Activated T-cell treated with anti-CD3 and anti-CD28 coated beads for 48 hours (primary cell): ENCODE results near the gene TEX261.

Experiments used
- DNase-seq: peaks from one replicate; pipeline ENCODE4 v3.0.0-alpha.2; 2020; ENCODE audit warnings: low read depth

Gene TEX261

GRCh38 chr2:70936979-70937811 is 57.5 kb downstream of the TEX261 start:
- no peak for DNase-seq

GRCh38 chr2:70936165-70936978 is 58.3 kb downstream of the TEX261 start:
- DNase-seq = no peak
